CD4-positive, alpha-beta T cell treated with Interleukin-1 beta for 1 hour (primary cell): ENCODE data around the gene SLC13A4.
A peak's percentile ranks its signal among the peaks of the same experiment; 100 is the strongest.
"Not testable (repeated sequence)": the region's sequence is repeated elsewhere in the genome, so short reads cannot be mapped to it uniquely, and the experiment has no call there.

Experiments used
- DNase-seq, 2 donors: peaks; one replicate each; pipeline ENCODE4 v3.0.0-alpha.2; 2020 to 2022

The SLC13A4 gene

DNA sequence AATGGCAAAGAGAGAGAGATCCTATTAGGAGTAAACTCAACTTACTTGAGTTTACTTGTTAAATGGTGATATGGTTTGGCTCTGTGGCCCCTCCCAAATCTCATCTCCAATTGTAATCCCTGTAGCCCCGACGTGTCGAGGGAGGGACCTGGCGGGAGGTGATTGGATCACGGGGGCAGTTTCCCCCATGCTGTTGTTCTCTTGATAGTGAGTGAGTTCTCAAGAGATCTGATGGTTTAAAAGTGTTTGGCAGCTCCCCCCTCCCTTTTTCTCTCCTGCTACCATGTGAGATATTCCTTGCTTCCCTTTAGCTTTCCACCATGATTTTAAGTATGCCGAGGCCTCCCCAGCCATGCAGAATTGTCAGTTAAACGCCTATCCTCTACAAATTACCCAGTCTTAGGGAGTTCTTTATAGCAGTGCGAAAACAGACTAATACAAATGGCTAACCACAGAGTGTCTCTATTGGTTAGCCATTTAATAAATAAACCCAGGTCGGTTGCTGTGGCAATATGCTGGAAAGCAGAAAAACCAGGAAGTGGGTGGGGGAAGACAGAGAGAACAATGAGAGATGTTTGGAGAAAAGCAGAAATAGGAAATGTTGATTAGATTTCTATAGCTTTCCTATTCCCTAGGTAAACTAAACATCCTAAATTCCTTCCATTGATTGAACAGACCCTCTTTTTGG is 68.7 kb downstream of the SLC13A4 start:
- no peak for DNase-seq

DNA sequence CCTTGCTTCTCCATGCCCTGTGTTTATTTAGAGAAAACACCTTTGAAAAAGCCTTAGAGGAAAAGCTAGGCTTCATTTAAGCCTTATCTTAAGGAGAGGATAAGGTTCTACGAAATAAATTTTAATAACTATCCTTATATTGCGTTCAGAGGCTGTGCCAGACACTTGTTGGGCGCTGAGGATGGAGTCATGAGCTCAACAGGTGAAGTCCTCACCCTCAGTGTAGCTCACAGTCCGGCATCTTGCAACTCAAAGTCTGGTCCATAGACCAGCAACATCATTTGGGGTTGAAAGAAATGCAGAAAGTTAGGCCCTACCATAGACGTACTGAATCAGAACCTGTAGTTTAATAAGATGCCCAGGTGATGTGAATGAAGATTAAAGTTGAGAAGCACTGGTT is 69.4 kb downstream of the SLC13A4 start:
- no peak for DNase-seq

DNA sequence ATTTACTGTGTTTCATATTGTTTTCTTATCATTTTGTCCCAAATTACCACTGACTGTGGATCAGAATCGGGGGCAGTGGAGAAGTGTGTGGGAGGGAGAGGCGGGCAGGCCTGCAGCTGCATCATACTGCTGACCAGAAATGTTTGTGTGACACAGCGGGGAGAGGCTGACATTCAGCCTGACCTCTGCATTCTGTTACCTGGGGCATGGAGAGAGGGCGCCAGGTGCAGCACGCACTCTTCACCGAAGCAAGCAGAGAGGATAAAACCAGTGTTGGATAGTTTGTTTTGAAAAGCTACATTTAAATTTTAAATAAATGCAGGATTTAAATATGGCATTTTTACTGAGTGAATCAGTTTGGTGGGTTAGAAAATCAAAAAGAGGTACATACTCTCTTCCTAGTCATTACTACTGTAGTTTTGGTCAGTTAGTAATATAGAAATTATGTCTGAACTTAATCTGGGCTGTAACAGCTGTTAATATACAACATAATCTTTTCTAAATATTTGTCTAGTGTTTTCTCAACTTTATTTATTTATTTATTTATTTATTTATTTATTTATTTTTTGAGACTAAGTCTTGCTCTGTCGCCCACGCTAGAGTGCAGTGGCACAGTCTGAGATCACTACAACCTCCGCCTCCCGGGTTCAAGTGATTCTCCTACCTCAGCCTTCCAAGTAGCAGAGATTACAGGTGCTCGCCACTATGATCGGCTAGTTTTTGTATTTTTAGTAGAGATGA is 74.5 kb downstream of the SLC13A4 start:
- no peak for DNase-seq

- DNase-seq = peak in 1 of 2 donors; percentile 18
These were observed 77.0 kb downstream of the SLC13A4 start for GRCh38 chr7:135650831-135651573.

- DNase-seq = no peak
These were observed 79.8 kb downstream of the SLC13A4 start for GRCh38 chr7:135648235-135648634.

GRCh38 chr7:135647755-135648154 is 80.2 kb downstream of the SLC13A4 start:
- DNase-seq = no peak

DNA sequence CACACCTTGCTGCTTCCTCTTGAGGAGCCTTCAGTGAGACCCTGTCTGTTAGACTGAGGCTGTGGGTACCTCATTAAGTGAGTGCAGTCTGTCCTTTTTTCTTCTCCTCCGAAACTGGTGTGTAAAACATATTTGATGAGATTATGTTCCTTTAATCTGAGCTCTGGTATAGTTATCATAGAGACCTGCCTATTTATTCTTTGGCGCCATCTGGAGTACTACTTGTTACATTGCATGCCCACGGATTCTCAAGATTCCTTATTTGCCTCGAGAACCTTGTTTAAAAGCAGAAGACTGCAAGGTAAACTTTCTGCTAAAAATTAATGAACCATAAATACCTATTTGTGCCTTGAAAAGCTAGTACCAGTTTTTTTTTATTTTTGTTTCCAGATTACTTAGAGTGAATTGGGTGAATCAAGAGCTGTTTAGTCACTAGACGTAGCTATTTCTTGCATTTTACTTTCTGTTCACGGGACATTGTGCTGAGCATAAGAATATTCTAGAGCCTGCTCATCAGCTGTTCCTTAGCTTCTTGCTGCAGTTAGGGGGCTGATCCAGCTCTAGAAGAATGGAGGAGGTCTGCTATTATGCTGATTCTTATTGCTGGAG is 82.6 kb downstream of the SLC13A4 start:
- peak in 1 of 2 donors; percentile 56 for DNase-seq

- DNase-seq = no peak
These were observed 83.3 kb downstream of the SLC13A4 start for GRCh38 chr7:135644729-135645128.

GRCh38 chr7:135644154-135644553 is 83.8 kb downstream of the SLC13A4 start:
- no peak for DNase-seq

GRCh38 chr7:135639690-135640089 is 88.3 kb downstream of the SLC13A4 start:
- DNase-seq = not testable (repeated sequence)

- no peak for DNase-seq
These were observed 93.7 kb downstream of the SLC13A4 start for GRCh38 chr7:135634191-135634878.
